Astrocyte of the spinal cord (primary cell): ENCODE results near the gene ARHGAP29.

ENCODE experiments used
- DNase-seq: peaks from one replicate; pipeline ENCODE4 v3.0.0; 2011; ENCODE audit warnings: low read depth, low spot score
- H3K4me3 ChIP-seq: 2 replicates; pipeline ENCODE4 v1.5.1; 2011; ENCODE audit warnings: low read depth, mild to moderate bottlenecking, low read length, moderate library complexity
- CTCF ChIP-seq: IDR thresholded peaks from 2 replicates; pipeline ENCODE4 v1.5.1; 2012; ENCODE audit warnings: low read depth, mild to moderate bottlenecking, low read length, inconsistent platforms
- in situ Hi-C: cut with HindIII; loops from 2 replicates; pipeline ENCODE4 v1.10.0; 2017; ENCODE audit warnings: low sequenced_read_pairs

The ARHGAP29 gene

GRCh38 chr1:94193128-94193527, 44.3 kb downstream of the ARHGAP29 start:
- TF ChIP-seq CTCF = no peak
- H3K4me3 ChIP-seq = no peak overlapping the region
- in situ Hi-C loops = no loop called here
- no peak for DNase-seq

- H3K4me3 ChIP-seq = no peak overlapping the region
- DNase-seq = no peak
- in situ Hi-C loops = no loop called here
- TF ChIP-seq CTCF = no peak
Measured at GRCh38 chr1:94191216-94191615, 46.2 kb downstream of the ARHGAP29 start.

GRCh38 chr1:94186946-94187345, 50.4 kb downstream of the ARHGAP29 start:
- in situ Hi-C loops = no loop called here
- DNase-seq = no peak
- no peak overlapping the region for H3K4me3 ChIP-seq
- no peak for TF ChIP-seq CTCF

GRCh38 chr1:94183197-94183815, 54.1 kb downstream of the ARHGAP29 start:
- H3K4me3 ChIP-seq = no peak overlapping the region
- in situ Hi-C loops = no loop called here
- no peak for TF ChIP-seq CTCF
- DNase-seq = no peak

GRCh38 chr1:94182191-94182590, 55.2 kb downstream of the ARHGAP29 start:
- no peak overlapping the region for H3K4me3 ChIP-seq
- in situ Hi-C loops = no loop called here
- no peak for DNase-seq
- no peak for TF ChIP-seq CTCF

GRCh38 chr1:94180650-94181049, 56.7 kb downstream of the ARHGAP29 start:
- no peak for DNase-seq
- in situ Hi-C loops = no loop called here
- H3K4me3 ChIP-seq = no peak overlapping the region
- no peak for TF ChIP-seq CTCF

GRCh38 chr1:94178901-94179300, 58.5 kb downstream of the ARHGAP29 start:
- DNase-seq = no peak
- H3K4me3 ChIP-seq = no peak overlapping the region
- TF ChIP-seq CTCF = no peak
- in situ Hi-C loops = no loop called here
